K562 (cell line): Measurements from ENCODE around the gene GPRC5A. TPM values are rescaled to one million over a fixed set of nuclear protein-coding genes. Genes with fewer than 3 reads are reported as not detected.
A peak's percentile ranks its signal among the peaks of the same experiment; 100 is the strongest.

Source experiments
- ARNT ChIP-seq, 2 experiments: fragments of 450-650 bp; IDR thresholded peaks; 2 replicates each; pipeline ENCODE4 v1.6.1; 2016; ENCODE audit warnings: mild to moderate bottlenecking in 1 of 2
- BACH1 ChIP-seq: fragments of 200-800 bp; sonication (Bioruptor generic); IDR thresholded peaks from 2 replicates; pipeline ENCODE4 v1.6.1; 2016; ENCODE audit warnings: missing genetic modification characterization, missing compliant biosample characterization
- CBFA2T2 ChIP-seq: fragments of 450-650 bp; conservative IDR thresholded peaks from 2 replicates; pipeline ENCODE4 v1.6.1; 2017; ENCODE audit warnings: mild to moderate bottlenecking
- CHAMP1 ChIP-seq: fragments of 450-650 bp; IDR thresholded peaks from 2 replicates; pipeline ENCODE4 v1.6.1; 2016; ENCODE audit warnings: mild to moderate bottlenecking
- GTF2A2 ChIP-seq: IDR thresholded peaks from 2 replicates; pipeline ENCODE4 v1.6.1; 2016; ENCODE audit warnings: mild to moderate bottlenecking, missing genetic modification characterization, missing compliant biosample characterization
- PML ChIP-seq: IDR thresholded peaks from 2 replicates; pipeline ENCODE4 v1.6.1; 2012; ENCODE audit warnings: low read length, inconsistent platforms
- SMARCA4 ChIP-seq: fragments of 450-650 bp; IDR thresholded peaks from 2 replicates; pipeline ENCODE4 v1.6.1; 2016
- SMC3 ChIP-seq: conservative IDR thresholded peaks from 2 replicates; pipeline ENCODE4 v1.6.1; 2011; ENCODE audit warnings: low read depth, low read length, improper control_type of control experiment; ENCODE audit not compliant: insufficient read depth
- ZNF511 ChIP-seq: sonication (generic); formaldehyde crosslinking; IDR thresholded peaks from 2 replicates; pipeline ENCODE4 v1.8.0; 2022; ENCODE audit warnings: mild to moderate bottlenecking, missing genetic modification reagents
- polyA plus RNA-seq, 8 experiments: library from polyadenylated mRNA; depleted of rRNA in 4 of 8; stranded (reverse) in 5 of 8; unstranded in 3 of 8; fragments of >200 nt; fragmentation: Nextera tagmentation in 2 of 8; fragmentation: Illumina TruSeq in 1 of 8; extraction: Ambion mirVana in 2 of 8; extraction: Trizol in 1 of 8; gene quantifications; 2 replicates each; pipeline versions ENCODE4 v1.2.1 to v1.2.3, GENCODE V29; 2011 to 2014; ENCODE audit warnings: inconsistent platforms in 1 of 8, missing spikeins in 1 of 8
- total RNA-seq, 7 experiments: library from RNA; depleted of rRNA in 6 of 7; stranded (reverse); fragments of >200 nt in 6 of 7; fragmentation: Illumina TruSeq in 2 of 7; extraction: Trizol in 2 of 7; gene quantifications; 2 replicates each; pipeline versions ENCODE4 v1.2.1 to v1.2.3, GENCODE V29; 2011 to 2021; ENCODE audit warnings: low replicate concordance in 1 of 7
- TF ChIP-seq, protein P1 (sequence below): sonication (generic); formaldehyde crosslinking; IDR thresholded peaks from 2 replicates; pipeline ENCODE4 v1.8.0; 2023; ENCODE audit warnings: mild to moderate bottlenecking, missing genetic modification reagents
- TF ChIP-seq, protein P2 (sequence below): fragments of 200-600 bp; sonication (generic); IDR thresholded peaks from one replicate; pipeline ENCODE4 v1.6.1; 2012; ENCODE audit warnings: mild to moderate bottlenecking, low read depth, low read length, inconsistent platforms

Gene GPRC5A
- total and polyA plus RNA-seq, 9 of the 15 experiments (the other 6 are each of a cell fraction or from before 2014, with no cell fraction given): 0.01 to 0.64 (median 0.08) TPM; not detected in 6

- TF ChIP-seq SMARCA4: no peak
- no peak for TF ChIP-seq GTF2A2 (tag)
- TF ChIP-seq BACH1 (tag): no peak
- no peak for TF ChIP-seq ZNF511 (CRISPR knock-in tag)
- peak; percentile 86 for TF ChIP-seq SMC3
- TF ChIP-seq PML: no peak
- no peak for TF ChIP-seq CHAMP1
- no peak for TF ChIP-seq CBFA2T2
- no peak for TF ChIP-seq ARNT (IDR thresholded peaks at IDR 0.05)
- TF ChIP-seq, protein P1, sequence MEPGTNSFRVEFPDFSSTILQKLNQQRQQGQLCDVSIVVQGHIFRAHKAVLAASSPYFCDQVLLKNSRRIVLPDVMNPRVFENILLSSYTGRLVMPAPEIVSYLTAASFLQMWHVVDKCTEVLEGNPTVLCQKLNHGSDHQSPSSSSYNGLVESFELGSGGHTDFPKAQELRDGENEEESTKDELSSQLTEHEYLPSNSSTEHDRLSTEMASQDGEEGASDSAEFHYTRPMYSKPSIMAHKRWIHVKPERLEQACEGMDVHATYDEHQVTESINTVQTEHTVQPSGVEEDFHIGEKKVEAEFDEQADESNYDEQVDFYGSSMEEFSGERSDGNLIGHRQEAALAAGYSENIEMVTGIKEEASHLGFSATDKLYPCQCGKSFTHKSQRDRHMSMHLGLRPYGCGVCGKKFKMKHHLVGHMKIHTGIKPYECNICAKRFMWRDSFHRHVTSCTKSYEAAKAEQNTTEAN (CRISPR knock-in tag): no peak
- TF ChIP-seq, protein P2, sequence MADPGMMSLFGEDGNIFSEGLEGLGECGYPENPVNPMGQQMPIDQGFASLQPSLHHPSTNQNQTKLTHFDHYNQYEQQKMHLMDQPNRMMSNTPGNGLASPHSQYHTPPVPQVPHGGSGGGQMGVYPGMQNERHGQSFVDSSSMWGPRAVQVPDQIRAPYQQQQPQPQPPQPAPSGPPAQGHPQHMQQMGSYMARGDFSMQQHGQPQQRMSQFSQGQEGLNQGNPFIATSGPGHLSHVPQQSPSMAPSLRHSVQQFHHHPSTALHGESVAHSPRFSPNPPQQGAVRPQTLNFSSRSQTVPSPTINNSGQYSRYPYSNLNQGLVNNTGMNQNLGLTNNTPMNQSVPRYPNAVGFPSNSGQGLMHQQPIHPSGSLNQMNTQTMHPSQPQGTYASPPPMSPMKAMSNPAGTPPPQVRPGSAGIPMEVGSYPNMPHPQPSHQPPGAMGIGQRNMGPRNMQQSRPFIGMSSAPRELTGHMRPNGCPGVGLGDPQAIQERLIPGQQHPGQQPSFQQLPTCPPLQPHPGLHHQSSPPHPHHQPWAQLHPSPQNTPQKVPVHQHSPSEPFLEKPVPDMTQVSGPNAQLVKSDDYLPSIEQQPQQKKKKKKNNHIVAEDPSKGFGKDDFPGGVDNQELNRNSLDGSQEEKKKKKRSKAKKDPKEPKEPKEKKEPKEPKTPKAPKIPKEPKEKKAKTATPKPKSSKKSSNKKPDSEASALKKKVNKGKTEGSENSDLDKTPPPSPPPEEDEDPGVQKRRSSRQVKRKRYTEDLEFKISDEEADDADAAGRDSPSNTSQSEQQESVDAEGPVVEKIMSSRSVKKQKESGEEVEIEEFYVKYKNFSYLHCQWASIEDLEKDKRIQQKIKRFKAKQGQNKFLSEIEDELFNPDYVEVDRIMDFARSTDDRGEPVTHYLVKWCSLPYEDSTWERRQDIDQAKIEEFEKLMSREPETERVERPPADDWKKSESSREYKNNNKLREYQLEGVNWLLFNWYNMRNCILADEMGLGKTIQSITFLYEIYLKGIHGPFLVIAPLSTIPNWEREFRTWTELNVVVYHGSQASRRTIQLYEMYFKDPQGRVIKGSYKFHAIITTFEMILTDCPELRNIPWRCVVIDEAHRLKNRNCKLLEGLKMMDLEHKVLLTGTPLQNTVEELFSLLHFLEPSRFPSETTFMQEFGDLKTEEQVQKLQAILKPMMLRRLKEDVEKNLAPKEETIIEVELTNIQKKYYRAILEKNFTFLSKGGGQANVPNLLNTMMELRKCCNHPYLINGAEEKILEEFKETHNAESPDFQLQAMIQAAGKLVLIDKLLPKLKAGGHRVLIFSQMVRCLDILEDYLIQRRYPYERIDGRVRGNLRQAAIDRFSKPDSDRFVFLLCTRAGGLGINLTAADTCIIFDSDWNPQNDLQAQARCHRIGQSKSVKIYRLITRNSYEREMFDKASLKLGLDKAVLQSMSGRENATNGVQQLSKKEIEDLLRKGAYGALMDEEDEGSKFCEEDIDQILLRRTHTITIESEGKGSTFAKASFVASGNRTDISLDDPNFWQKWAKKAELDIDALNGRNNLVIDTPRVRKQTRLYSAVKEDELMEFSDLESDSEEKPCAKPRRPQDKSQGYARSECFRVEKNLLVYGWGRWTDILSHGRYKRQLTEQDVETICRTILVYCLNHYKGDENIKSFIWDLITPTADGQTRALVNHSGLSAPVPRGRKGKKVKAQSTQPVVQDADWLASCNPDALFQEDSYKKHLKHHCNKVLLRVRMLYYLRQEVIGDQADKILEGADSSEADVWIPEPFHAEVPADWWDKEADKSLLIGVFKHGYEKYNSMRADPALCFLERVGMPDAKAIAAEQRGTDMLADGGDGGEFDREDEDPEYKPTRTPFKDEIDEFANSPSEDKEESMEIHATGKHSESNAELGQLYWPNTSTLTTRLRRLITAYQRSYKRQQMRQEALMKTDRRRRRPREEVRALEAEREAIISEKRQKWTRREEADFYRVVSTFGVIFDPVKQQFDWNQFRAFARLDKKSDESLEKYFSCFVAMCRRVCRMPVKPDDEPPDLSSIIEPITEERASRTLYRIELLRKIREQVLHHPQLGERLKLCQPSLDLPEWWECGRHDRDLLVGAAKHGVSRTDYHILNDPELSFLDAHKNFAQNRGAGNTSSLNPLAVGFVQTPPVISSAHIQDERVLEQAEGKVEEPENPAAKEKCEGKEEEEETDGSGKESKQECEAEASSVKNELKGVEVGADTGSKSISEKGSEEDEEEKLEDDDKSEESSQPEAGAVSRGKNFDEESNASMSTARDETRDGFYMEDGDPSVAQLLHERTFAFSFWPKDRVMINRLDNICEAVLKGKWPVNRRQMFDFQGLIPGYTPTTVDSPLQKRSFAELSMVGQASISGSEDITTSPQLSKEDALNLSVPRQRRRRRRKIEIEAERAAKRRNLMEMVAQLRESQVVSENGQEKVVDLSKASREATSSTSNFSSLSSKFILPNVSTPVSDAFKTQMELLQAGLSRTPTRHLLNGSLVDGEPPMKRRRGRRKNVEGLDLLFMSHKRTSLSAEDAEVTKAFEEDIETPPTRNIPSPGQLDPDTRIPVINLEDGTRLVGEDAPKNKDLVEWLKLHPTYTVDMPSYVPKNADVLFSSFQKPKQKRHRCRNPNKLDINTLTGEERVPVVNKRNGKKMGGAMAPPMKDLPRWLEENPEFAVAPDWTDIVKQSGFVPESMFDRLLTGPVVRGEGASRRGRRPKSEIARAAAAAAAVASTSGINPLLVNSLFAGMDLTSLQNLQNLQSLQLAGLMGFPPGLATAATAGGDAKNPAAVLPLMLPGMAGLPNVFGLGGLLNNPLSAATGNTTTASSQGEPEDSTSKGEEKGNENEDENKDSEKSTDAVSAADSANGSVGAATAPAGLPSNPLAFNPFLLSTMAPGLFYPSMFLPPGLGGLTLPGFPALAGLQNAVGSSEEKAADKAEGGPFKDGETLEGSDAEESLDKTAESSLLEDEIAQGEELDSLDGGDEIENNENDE: no peak
Measured at GRCh38 chr12:12916135-12916944, 25.0 kb downstream of the GPRC5A start (continued).
